GM13977 (cell line): ENCODE measurements around the gene KCNMB4.

ENCODE experiments used
- DNase-seq: peaks from one replicate; pipeline ENCODE4 v3.0.0; 2012; ENCODE audit warnings: low spot score
- in situ Hi-C: fragments of 300-500 bp; cut with MboI; formaldehyde crosslinking; loops from one replicate; pipeline ENCODE4 v1.12.0; 2022; ENCODE audit warnings: low sequenced_read_pairs, low pct_unique_long_range_greater_than_20kb, mixed read lengths, inconsistent platforms; ENCODE audit not compliant: unreplicated experiment
- TF ChIP-seq, protein P1 (sequence below): IDR thresholded peaks from 2 replicates; pipeline ENCODE4 v1.5.1; 2012; ENCODE audit warnings: mild to moderate bottlenecking, control low read depth; ENCODE audit not compliant: insufficient read depth; ENCODE audit errors: extremely low read depth, missing control alignments

The KCNMB4 gene

DNA sequence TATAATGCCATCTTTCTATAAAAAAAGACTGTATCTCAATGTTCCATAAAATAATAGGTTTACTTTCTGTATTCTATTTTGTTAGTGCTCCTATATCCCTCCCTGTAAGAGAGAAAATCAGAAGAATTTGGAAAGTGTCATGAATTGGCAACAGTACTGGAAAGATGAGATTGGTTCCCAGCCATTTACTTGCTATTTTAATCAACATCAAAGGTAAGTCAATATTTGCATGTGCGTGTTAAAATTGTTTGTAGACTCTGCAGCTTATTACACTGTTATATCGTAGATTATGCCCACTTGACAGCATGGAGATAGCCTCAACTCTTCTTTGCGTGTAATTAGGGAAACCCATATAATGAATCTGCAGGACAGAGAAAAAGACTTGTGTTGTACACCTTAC, 34.0 kb downstream of the KCNMB4 start:
- TF ChIP-seq, protein P1, sequence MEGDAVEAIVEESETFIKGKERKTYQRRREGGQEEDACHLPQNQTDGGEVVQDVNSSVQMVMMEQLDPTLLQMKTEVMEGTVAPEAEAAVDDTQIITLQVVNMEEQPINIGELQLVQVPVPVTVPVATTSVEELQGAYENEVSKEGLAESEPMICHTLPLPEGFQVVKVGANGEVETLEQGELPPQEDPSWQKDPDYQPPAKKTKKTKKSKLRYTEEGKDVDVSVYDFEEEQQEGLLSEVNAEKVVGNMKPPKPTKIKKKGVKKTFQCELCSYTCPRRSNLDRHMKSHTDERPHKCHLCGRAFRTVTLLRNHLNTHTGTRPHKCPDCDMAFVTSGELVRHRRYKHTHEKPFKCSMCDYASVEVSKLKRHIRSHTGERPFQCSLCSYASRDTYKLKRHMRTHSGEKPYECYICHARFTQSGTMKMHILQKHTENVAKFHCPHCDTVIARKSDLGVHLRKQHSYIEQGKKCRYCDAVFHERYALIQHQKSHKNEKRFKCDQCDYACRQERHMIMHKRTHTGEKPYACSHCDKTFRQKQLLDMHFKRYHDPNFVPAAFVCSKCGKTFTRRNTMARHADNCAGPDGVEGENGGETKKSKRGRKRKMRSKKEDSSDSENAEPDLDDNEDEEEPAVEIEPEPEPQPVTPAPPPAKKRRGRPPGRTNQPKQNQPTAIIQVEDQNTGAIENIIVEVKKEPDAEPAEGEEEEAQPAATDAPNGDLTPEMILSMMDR = no peak
- in situ Hi-C loops = no loop called here
- no peak for DNase-seq

DNA sequence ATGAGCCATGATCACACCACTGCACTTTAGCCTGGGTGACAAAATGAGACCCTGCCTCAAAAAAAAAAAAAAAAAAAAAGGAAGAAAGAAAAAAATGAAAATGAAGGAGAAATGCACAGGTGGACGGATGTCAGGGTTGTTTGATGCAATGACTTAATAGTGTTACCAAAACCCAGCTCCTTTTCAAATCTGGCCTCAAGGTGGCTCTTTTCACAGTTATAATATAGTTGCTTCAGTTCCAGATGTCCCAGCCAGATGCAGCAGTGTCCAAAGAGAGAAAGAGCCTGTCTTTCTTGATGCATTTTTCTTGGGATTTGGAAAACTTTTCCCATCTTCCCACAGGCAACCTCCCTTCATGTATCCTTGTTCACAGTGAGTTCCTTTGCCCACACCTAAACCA, 36.5 kb downstream of the KCNMB4 start:
- TF ChIP-seq, protein P1 = no peak
- in situ Hi-C loops = no loop called here
- DNase-seq = no peak

GRCh38 chr12:70403826-70404225, 37.7 kb downstream of the KCNMB4 start:
- no peak for DNase-seq
- in situ Hi-C loops = no loop called here
- TF ChIP-seq, protein P1 = no peak

DNA sequence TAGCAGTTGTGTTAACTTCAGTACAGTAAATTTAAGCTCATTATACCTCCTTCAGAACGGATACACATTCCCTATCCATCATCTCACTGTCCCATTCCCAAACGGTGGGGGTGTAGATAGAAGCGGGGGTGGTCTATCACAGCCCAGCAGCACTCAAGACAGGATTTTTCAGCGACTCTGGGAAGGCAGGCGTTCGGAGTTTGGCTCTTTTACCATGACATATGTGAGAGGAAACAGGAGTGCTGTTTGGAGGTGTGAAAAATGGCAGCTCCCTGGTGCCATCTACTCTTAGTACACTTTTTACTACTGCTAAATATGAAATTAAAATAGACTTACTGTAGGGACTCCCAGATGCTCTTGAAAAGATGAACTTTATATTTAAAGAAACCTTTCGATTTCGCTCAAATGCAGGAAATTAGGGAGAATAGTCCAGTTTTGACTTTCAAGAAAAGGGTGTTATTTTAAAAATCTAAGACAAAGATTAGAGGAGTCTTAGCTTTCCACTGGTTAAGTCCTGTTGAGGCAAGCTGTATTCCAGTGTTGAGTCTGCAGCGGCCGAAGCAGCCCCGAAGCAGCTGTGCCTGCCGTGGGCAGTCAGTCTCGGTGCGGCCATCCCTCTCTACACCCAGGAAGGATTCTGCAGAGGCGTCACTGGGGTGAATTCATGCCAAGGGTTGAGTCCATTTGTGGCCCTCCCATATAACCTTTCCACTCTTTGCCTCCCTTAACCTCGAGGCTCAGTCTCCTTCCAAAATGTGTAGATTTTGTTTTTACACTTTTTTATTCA, 42.1 kb downstream of the KCNMB4 start:
- in situ Hi-C loops = no loop called here
- no peak for DNase-seq
- TF ChIP-seq, protein P1 = no peak

DNA sequence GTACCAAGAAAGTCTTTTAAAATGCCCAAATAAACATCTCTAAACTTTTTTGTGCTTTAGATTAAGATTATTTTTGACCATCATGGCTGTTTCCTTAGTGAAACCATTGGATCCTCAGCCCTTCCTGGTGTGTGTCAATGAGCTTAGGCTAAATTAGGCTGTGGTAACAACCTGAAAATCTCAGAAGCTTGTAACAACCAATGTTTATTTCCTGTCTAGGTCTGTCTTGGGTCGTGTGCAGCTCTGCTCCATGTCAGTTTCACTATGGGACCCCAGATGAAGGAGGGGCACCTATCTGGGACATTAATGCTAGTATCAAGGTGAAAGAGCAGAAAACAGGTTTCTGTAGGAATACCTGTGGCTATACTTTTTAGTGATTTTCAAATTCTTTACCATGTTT, 49.9 kb downstream of the KCNMB4 start:
- DNase-seq = no peak
- in situ Hi-C loops = no loop called here
- TF ChIP-seq, protein P1 = no peak

- no peak for DNase-seq
- TF ChIP-seq, protein P1 = no peak
- in situ Hi-C loops = no loop called here
These were observed 51.0 kb downstream of the KCNMB4 start for GRCh38 chr12:70417121-70417520.
